GM23248 (cell line): ENCODE measurements around the gene NHEJ1. TPM values are rescaled to one million over a fixed set of nuclear protein-coding genes. Genes with fewer than 3 reads are reported as not detected.

Experiments used
- DNase-seq: peaks from one replicate; pipeline ENCODE4 v3.0.0-alpha.2; 2015
- H2AFZ ChIP-seq: fragments of 200-600 bp; sonication (generic); 2 replicates; pipeline ENCODE4 v1.6.1; 2016; ENCODE audit warnings: antibody characterized with exemption
- H3F3A ChIP-seq: fragments of 200-600 bp; sonication (generic); 2 replicates; pipeline ENCODE4 v1.6.1; 2016; ENCODE audit warnings: mild to moderate bottlenecking, antibody characterized with exemption, mixed run types; ENCODE audit not compliant: insufficient read depth
- H3K27ac ChIP-seq: fragments of 200-600 bp; sonication (generic); 2 replicates; pipeline ENCODE4 v1.5.1; 2016; ENCODE audit warnings: mild to moderate bottlenecking
- H3K27me3 ChIP-seq: fragments of 200-600 bp; sonication (generic); replicated peaks from 2 replicates; pipeline ENCODE4 v1.6.1; 2016; ENCODE audit warnings: mild to moderate bottlenecking; ENCODE audit not compliant: insufficient read depth
- H3K36me3 ChIP-seq: fragments of 200-600 bp; sonication (generic); 2 replicates; pipeline ENCODE4 v1.6.1; 2016; ENCODE audit warnings: low read depth, mild to moderate bottlenecking
- H3K4me1 ChIP-seq: fragments of 200-600 bp; sonication (generic); 2 replicates; pipeline ENCODE4 v1.6.1; 2016; ENCODE audit warnings: mild to moderate bottlenecking; ENCODE audit not compliant: insufficient read depth
- H3K4me2 ChIP-seq: fragments of 200-600 bp; sonication (generic); one replicate; pipeline ENCODE4 v1.6.1; 2016; ENCODE audit warnings: mild to moderate bottlenecking; ENCODE audit not compliant: unreplicated experiment
- H3K4me3 ChIP-seq: fragments of 200-600 bp; sonication (generic); 2 replicates; pipeline ENCODE4 v1.5.1; 2016; ENCODE audit warnings: mild to moderate bottlenecking
- H3K79me2 ChIP-seq: fragments of 200-600 bp; sonication (generic); 2 replicates; pipeline ENCODE4 v1.6.1; 2016; ENCODE audit warnings: mild to moderate bottlenecking; ENCODE audit not compliant: insufficient read depth
- H3K9ac ChIP-seq: fragments of 200-600 bp; sonication (generic); 2 replicates; pipeline ENCODE4 v1.6.1; 2016; ENCODE audit warnings: mild to moderate bottlenecking
- H3K9me2 ChIP-seq: fragments of 200-600 bp; sonication (generic); 2 replicates; pipeline ENCODE4 v1.6.1; 2016; ENCODE audit warnings: mixed run types, mild to moderate bottlenecking, moderate library complexity; ENCODE audit not compliant: insufficient read depth
- H3K9me3 ChIP-seq: fragments of 200-600 bp; sonication (generic); one replicate; pipeline ENCODE4 v1.6.1; 2017; ENCODE audit warnings: low read depth
- H4K20me1 ChIP-seq: fragments of 200-600 bp; sonication (generic); 2 replicates; pipeline ENCODE4 v1.6.0; 2016; ENCODE audit not compliant: insufficient read depth
- EZH2 ChIP-seq: fragments of 200-600 bp; sonication (generic); IDR thresholded peaks from 2 replicates; pipeline ENCODE4 v1.6.1; 2018; ENCODE audit warnings: antibody characterized with exemption, mild to moderate bottlenecking; ENCODE audit not compliant: insufficient read depth, poor library complexity, severe bottlenecking
- EZH2phosphoT487 ChIP-seq: fragments of 200-600 bp; sonication (generic); IDR thresholded peaks from 2 replicates; pipeline ENCODE4 v1.6.1; 2018; ENCODE audit warnings: antibody characterized with exemption, moderate library complexity, mild to moderate bottlenecking, low read depth; ENCODE audit not compliant: insufficient read depth
- WGBS, 2 experiments: methylation state at CpG; one replicate each; pipeline ENCODE4 v1.1.6; 2015 to 2017; ENCODE audit warnings: low lambda C conversion rate in 2 of 2, low coverage in 1 of 2; ENCODE audit errors: missing lambda C conversion rate in 2 of 2; 5-methylcytosine and 5-hydroxymethylcytosine counted together
- in situ Hi-C: fragments of 300-500 bp; cut with MboI; formaldehyde crosslinking; loops from 2 replicates; pipeline ENCODE4 v1.15.0; 2020
- polyA plus RNA-seq: library from polyadenylated mRNA; unstranded; fragments of >200 nt; fragmentation: Nextera tagmentation; extraction: Ambion mirVana; gene quantifications from 2 replicates; pipeline ENCODE4 v1.2.1, GENCODE V29; 2016
- total RNA-seq: library from RNA; depleted of rRNA; stranded (reverse); fragments of >200 nt; shearing (Covaris generic); gene quantifications from 2 replicates; pipeline ENCODE4 v1.2.3, GENCODE V29; 2014

The NHEJ1 gene
- total and polyA plus RNA-seq, 2 experiments from 2014 or later: 8.3 to 16.1 TPM

GRCh38 chr2:219120082-219120481 lies 40.5 kb downstream of the NHEJ1 start:
- Histone ChIP-seq H3K36me3 (no peaks in the 10 kb centered on the region), H3K27ac (no peak overlapping the region), H3K9me2 (no peaks in the 10 kb centered on the region), H3K27me3 (no peaks in the 10 kb centered on the region), H2AFZ (no peak overlapping the region), H3K9ac (no peak overlapping the region), H3K79me2 (no peaks in the 10 kb centered on the region), H3K4me3 (no peak overlapping the region), H3K4me1 (peaks cover 13% of the 10 kb centered on the region), H3K9me3 (no peaks in the 10 kb centered on the region), H3F3A (peaks cover 11% of the 10 kb centered on the region), H4K20me1 (no peaks in the 10 kb centered on the region), H3K4me2 (no peak overlapping the region)
- TF ChIP-seq EZH2phosphoT487 (no peak), EZH2 (no peak)
- in situ Hi-C loops: no loop called here
- DNase-seq: no peak

GRCh38 chr2:219119422-219120043 lies 41.1 kb downstream of the NHEJ1 start:
- Histone ChIP-seq H3K4me2 (no peak overlapping the region), H3K9ac (no peak overlapping the region), H3K9me2 (no peaks in the 10 kb centered on the region), H3K36me3 (no peaks in the 10 kb centered on the region), H3K4me1 (peaks cover 7% of the 10 kb centered on the region), H3K4me3 (no peak overlapping the region), H3K27me3 (no peaks in the 10 kb centered on the region), H3K27ac (no peak overlapping the region), H2AFZ (no peak overlapping the region), H3K9me3 (no peaks in the 10 kb centered on the region), H3K79me2 (no peaks in the 10 kb centered on the region), H4K20me1 (no peaks in the 10 kb centered on the region), H3F3A (peaks cover 6% of the 10 kb centered on the region)
- 62 to 65% methylated on average over 7 of the region's 7 CpGs for WGBS, 2 experiments
- TF ChIP-seq EZH2: no peak
- no peak for TF ChIP-seq EZH2phosphoT487
- DNase-seq: peak; percentile 70
- in situ Hi-C loops: no loop called here

- Histone ChIP-seq H3K9me3 (no peaks in the 10 kb centered on the region), H3K9me2 (no peaks in the 10 kb centered on the region), H3K27me3 (no peaks in the 10 kb centered on the region), H3K4me2 (no peak overlapping the region), H3K79me2 (no peaks in the 10 kb centered on the region), H4K20me1 (no peaks in the 10 kb centered on the region), H3K36me3 (no peaks in the 10 kb centered on the region), H3K4me1 (no peaks in the 10 kb centered on the region), H3F3A (0 out of 2 replicates have a peak, but pooled peaks cover 4% of the 10 kb centered on the region), H3K27ac (no peak overlapping the region), H3K4me3 (no peak overlapping the region), H2AFZ (no peak overlapping the region), H3K9ac (no peak overlapping the region)
- DNase-seq: no peak
- 84 to 85% methylated on average over 12 of the region's 12 CpGs for WGBS, 2 experiments
- TF ChIP-seq EZH2phosphoT487: no peak
- TF ChIP-seq EZH2: no peak
- in situ Hi-C loops: no loop called here
Observed at GRCh38 chr2:219118504-219118903, 42.1 kb downstream of the NHEJ1 start.

- H3K9me3 ChIP-seq: no peaks in the 10 kb centered on the region
- TF ChIP-seq EZH2phosphoT487 (no peak), EZH2 (no peak)
- no peak overlapping the region for H3K27ac ChIP-seq
- H3K4me2 ChIP-seq: no peak overlapping the region
- in situ Hi-C loops: no loop called here
- H4K20me1 ChIP-seq: no peaks in the 10 kb centered on the region
- H3K36me3 ChIP-seq: no peaks in the 10 kb centered on the region
- no peak overlapping the region for H3K4me3 ChIP-seq
- 86 to 91% methylated on average over 8 of the region's 8 CpGs for WGBS, 2 experiments
- H3K79me2 ChIP-seq: no peaks in the 10 kb centered on the region
- no peaks in the 10 kb centered on the region for H3K27me3 ChIP-seq
- no peak for DNase-seq
- H3K9ac ChIP-seq: no peak overlapping the region
- H2AFZ ChIP-seq: no peak overlapping the region
- 0 out of 2 replicates have a peak, but pooled peaks cover 4% of the 10 kb centered on the region for H3F3A ChIP-seq
- no peaks in the 10 kb centered on the region for H3K9me2 ChIP-seq
- no peaks in the 10 kb centered on the region for H3K4me1 ChIP-seq
Observed at GRCh38 chr2:219116776-219117646, 43.6 kb downstream of the NHEJ1 start.
